Lower lobe of right lung (tissue), 2 donors: Measurements from ENCODE around the gene STATH. TPM values are rescaled to one million over a fixed set of nuclear protein-coding genes. Genes with fewer than 3 reads are reported as not detected.
"Not testable (repeated sequence)": the region's sequence is repeated elsewhere in the genome, so short reads cannot be mapped to it uniquely, and the experiment has no call there.

Experiments used
- ATAC-seq, 2 donors: fragments of 200-7000 bp; cut with Tn5 transposase; one replicate each; pipeline ENCODE4 v1.9.1; 2020 to 2022; ENCODE audit warnings: mild to moderate bottlenecking in 2 of 2, moderate library complexity in 2 of 2
- DNase-seq: peaks from one replicate; pipeline ENCODE4 v3.0.0-alpha.2; 2020
- H3K27ac ChIP-seq: fragments of 200-600 bp; one replicate; pipeline ENCODE4 v1.8.0; 2022
- H3K27me3 ChIP-seq: fragments of 200-600 bp; one replicate; pipeline ENCODE4 v1.8.0; 2022; ENCODE audit warnings: low read depth
- H3K36me3 ChIP-seq: fragments of 200-600 bp; one replicate; pipeline ENCODE4 v1.8.0; 2022; ENCODE audit warnings: mild to moderate bottlenecking
- H3K4me1 ChIP-seq: fragments of 200-600 bp; one replicate; pipeline ENCODE4 v1.8.0; 2022
- H3K4me3 ChIP-seq: fragments of 200-600 bp; one replicate; pipeline ENCODE4 v1.8.0; 2022; ENCODE audit warnings: mild to moderate bottlenecking
- H3K9me3 ChIP-seq: fragments of 200-600 bp; one replicate; pipeline ENCODE4 v1.8.0; 2022
- intact Hi-C: fragments of 100-400 bp; cut with DNase I; formaldehyde crosslinking; loops from one replicate; pipeline ENCODE4 v1.11.0; 2022
- total RNA-seq: library from RNA; stranded (reverse); fragmentation: NEBNext Ultra II Directional; extraction: Animal tissue kit (Norgen Biotek cat#: 25700); gene quantifications from one replicate; pipeline ENCODE4 v1.2.1, GENCODE V29; 2021
- TF ChIP-seq, protein P1 (sequence below): fragments of 200-600 bp; IDR thresholded peaks from one replicate; pipeline ENCODE4 v1.8.0; 2022; ENCODE audit warnings: antibody characterized with exemption, mild to moderate bottlenecking
- donor health status: DM: no; HTN: yes; CAD: no; lungs with severe emphysema.

Gene STATH
- total RNA-seq, 1 donor from 2014 or later = not detected

DNA sequence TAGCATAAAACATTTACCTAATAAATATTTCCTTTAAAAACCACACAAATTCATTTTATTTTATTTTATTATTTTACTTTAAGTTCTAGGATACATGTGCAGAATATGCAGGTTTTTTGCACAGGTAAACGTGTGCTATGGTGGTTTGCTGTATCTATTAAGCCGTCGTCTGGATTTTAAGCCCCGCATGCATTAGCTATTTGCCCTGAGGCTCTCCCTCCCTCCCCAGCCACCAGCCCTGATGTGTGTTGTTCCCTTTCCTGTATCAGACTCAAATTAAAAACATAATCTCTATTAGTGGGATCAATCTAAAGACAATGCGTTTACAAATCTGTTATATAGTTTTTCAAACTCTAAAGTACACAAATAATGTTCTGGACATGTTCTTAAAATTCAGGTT lies 31.2 kb downstream of the STATH start:
- H3K36me3 ChIP-seq = no peaks in the 10 kb centered on the region
- H3K27me3 ChIP-seq = no peaks in the 10 kb centered on the region
- ATAC-seq (no peak), DNase-seq (no peak)
- no peaks in the 10 kb centered on the region for H3K9me3 ChIP-seq
- no peaks in the 10 kb centered on the region for H3K4me1 ChIP-seq
- TF ChIP-seq, protein P1, sequence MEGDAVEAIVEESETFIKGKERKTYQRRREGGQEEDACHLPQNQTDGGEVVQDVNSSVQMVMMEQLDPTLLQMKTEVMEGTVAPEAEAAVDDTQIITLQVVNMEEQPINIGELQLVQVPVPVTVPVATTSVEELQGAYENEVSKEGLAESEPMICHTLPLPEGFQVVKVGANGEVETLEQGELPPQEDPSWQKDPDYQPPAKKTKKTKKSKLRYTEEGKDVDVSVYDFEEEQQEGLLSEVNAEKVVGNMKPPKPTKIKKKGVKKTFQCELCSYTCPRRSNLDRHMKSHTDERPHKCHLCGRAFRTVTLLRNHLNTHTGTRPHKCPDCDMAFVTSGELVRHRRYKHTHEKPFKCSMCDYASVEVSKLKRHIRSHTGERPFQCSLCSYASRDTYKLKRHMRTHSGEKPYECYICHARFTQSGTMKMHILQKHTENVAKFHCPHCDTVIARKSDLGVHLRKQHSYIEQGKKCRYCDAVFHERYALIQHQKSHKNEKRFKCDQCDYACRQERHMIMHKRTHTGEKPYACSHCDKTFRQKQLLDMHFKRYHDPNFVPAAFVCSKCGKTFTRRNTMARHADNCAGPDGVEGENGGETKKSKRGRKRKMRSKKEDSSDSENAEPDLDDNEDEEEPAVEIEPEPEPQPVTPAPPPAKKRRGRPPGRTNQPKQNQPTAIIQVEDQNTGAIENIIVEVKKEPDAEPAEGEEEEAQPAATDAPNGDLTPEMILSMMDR = no peak
- intact Hi-C loops = no loop called here
- no peak overlapping the region for H3K27ac ChIP-seq
- no peak overlapping the region for H3K4me3 ChIP-seq

DNA sequence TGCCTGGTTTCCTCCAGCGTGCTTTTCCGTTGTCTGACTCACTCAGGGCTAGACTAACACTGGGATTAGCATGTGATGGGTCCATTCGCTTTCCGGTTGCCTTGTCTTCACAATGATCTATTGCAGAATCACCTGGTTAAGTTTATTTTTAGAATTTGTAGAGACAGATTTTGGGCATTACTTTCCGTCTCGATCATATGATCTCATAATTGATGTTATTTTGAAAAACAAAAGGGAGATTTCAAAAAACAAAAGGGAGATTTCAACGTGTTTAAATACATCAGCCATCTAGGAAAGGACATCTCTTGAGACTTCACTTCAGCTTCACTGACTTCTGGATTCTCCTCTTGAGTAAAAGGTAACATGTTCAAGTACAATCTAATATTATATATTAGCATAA lies 32.4 kb downstream of the STATH start, which contains the start of gene HTN3:
Gene HTN3 (plus strand): TSS at position 301 of the 400 bp plus-strand sequence. CDS start 2,282 bp downstream, outside the sequence.
- H3K27me3 ChIP-seq, H3K9me3 ChIP-seq, DNase-seq, H3K27ac ChIP-seq, H3K4me1 ChIP-seq, H3K4me3 ChIP-seq, ATAC-seq, H3K36me3 ChIP-seq, intact Hi-C loops: not testable (repeated sequence)

DNA sequence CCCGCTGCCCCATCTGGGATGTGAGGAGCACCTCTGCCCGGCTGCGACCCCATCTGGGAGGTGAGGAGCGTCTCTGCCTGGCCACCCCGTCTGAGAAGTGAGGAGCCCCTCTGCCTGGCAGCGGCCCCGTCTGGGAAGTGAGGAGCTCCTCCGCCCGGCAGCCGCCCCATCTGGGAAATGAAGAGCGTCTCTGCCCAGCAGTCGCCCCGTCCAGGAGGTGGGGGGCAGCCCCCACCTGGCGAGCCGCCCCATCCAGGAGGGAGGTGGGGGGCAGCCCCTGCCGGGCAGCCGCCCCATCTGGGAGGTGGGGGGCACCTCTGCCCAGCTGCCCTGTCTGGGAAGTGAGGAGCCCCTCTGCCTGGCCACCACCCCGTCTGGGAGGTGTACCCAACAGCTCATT lies 41.8 kb downstream of the STATH start:
- H3K36me3 ChIP-seq, H3K9me3 ChIP-seq, H3K4me3 ChIP-seq, DNase-seq, H3K4me1 ChIP-seq, intact Hi-C loops, ATAC-seq, H3K27me3 ChIP-seq, H3K27ac ChIP-seq: not testable (repeated sequence)

DNA sequence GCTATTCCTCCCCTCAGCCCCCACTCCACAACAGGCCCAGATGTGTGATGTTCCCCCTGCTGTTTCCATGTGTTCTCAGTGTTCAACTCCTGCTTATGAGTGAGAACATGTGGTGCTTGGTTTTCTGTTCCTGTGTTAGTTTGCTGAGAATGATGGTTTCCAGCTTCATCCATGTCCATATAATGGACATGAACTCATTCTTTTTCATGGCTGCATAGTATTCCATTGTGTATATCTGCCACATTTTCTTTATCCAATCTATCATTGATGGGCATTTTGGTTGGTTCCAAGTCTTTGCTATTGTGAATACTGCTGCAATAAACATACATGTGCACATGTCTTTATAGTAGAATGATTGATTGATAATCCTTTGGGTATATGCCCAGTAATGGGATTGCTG lies 44.2 kb downstream of the STATH start:
- ATAC-seq, H3K27me3 ChIP-seq, H3K27ac ChIP-seq, H3K4me1 ChIP-seq, H3K36me3 ChIP-seq, H3K9me3 ChIP-seq, DNase-seq, H3K4me3 ChIP-seq, intact Hi-C loops: not testable (repeated sequence)

DNA sequence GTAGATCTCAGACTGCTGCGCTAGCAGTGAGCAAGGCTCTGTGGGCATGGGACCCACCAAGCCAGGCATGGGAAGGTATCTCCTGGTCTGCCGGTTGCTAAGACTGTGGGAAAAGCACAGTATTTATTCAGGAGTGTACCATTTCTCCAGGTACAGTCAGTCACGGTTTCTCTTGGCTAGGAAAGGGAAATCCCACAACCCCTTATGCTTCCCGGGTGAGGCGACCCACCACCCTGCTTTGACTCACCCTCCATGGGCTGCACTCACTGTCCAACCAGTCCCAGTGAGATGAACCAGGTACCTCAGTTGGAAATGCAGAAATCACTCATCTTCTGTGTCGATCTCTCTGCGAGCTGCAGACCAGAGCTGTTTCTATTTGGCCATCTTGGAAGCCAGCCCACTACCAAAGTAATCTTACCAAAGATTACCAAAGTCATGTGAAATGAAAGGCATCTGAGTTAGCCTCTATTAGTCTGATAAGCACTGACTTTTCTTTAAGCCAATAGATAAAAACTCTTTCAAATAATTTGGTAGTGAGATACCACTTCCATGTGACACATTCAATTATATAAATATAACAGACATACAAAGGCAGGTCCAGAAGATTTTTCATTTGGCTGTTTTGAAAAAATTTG lies 46.0 kb downstream of the STATH start:
- Histone ChIP-seq H3K4me1 (no peaks in the 10 kb centered on the region), H3K27me3 (no peaks in the 10 kb centered on the region), H3K36me3 (no peaks in the 10 kb centered on the region), H3K27ac (no peak overlapping the region), H3K9me3 (no peaks in the 10 kb centered on the region), H3K4me3 (no peak overlapping the region)
- DNase-seq = no peak
- TF ChIP-seq, protein P1 = no peak
- intact Hi-C loops = no loop called here
- ATAC-seq = no peak

DNA sequence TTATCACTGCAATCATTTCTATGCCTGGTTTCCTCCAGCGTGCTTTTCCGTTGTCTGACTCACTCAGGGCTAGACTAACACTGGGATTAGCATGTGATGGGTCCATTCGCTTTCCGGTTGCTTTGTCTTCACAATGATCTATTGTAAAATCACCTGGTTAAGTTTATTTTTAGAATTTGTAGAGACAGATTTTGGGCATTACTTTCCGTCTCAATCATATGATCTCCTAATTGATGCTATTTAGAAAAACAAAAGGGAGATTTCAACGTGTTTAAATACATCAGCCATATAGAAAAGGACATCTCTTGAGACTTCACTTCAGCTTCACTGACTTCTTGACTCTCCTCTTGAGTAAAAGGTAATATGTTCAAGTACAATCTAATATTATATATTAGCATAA lies 54.4 kb downstream of the STATH start, which contains the start of gene HTN1:
Gene HTN1 (plus strand): TSS at position 301 of the 400 bp plus-strand sequence. CDS start 2,639 bp downstream, outside the sequence.
- H3K27ac ChIP-seq, DNase-seq, H3K9me3 ChIP-seq, H3K27me3 ChIP-seq, H3K4me1 ChIP-seq, ATAC-seq, H3K36me3 ChIP-seq, H3K4me3 ChIP-seq, intact Hi-C loops: not testable (repeated sequence)

Other genes with a start within 250 kb of the STATH start
- 10.9 TPM for gene SULT1B1, start 235.3 kb upstream of the STATH start, total RNA-seq
- gene SULT1E1, start 135.8 kb upstream of the STATH start, total RNA-seq = 1.0 TPM
- not detected for gene CSN1S1, start 64.9 kb upstream of the STATH start, total RNA-seq
- gene CSN2, start 30.2 kb upstream of the STATH start, total RNA-seq = not detected
- not detected for gene HTN3, start 32.5 kb downstream of the STATH start, total RNA-seq
- not detected for gene HTN1, start 54.5 kb downstream of the STATH start, total RNA-seq
- gene PRR27, start 158.3 kb downstream of the STATH start, total RNA-seq = not detected
- 2.6 TPM for gene ODAM, start 199.8 kb downstream of the STATH start, total RNA-seq
- not detected for gene FDCSP, start 230.2 kb downstream of the STATH start, total RNA-seq
- gene CSN3, start 246.6 kb downstream of the STATH start, total RNA-seq = not detected